DOHH2 (cell line): ENCODE data around the gene IQSEC3.

Source experiments
- H3F3A ChIP-seq: fragments of 200-600 bp; sonication (generic), shearing (Covaris generic); 2 replicates; pipeline ENCODE4 v1.6.0; 2016; ENCODE audit warnings: antibody characterized with exemption, mild to moderate bottlenecking; ENCODE audit not compliant: control insufficient read depth, insufficient read depth
- H3K27ac ChIP-seq: fragments of 200-600 bp; sonication (generic); 2 replicates; pipeline ENCODE4 v1.5.1; 2014; ENCODE audit warnings: low read depth, mild to moderate bottlenecking, low read length, moderate library complexity
- H3K27me3 ChIP-seq: fragments of 200-600 bp; sonication (generic); 2 replicates; pipeline ENCODE4 v1.6.1; 2014; ENCODE audit warnings: mild to moderate bottlenecking, low read length, mixed read lengths; ENCODE audit not compliant: control insufficient read depth
- H3K36me3 ChIP-seq: fragments of 200-600 bp; sonication (generic); 2 replicates; pipeline ENCODE4 v1.6.1; 2014; ENCODE audit warnings: mild to moderate bottlenecking, low read length, moderate library complexity, mixed read lengths; ENCODE audit not compliant: control insufficient read depth
- H3K4me1 ChIP-seq: fragments of 200-600 bp; sonication (generic); 2 replicates; pipeline ENCODE4 v1.6.1; 2014; ENCODE audit warnings: mild to moderate bottlenecking, low read length, mixed read lengths; ENCODE audit not compliant: control insufficient read depth
- H3K4me2 ChIP-seq: fragments of 200-600 bp; sonication (generic); 2 replicates; pipeline ENCODE4 v1.6.0; 2014; ENCODE audit warnings: mild to moderate bottlenecking, low read length, moderate library complexity
- H3K4me3 ChIP-seq: fragments of 200-600 bp; sonication (generic); 2 replicates; pipeline ENCODE4 v1.5.1; 2014; ENCODE audit warnings: mild to moderate bottlenecking, low read length, mixed read lengths
- H3K79me2 ChIP-seq: fragments of 200-600 bp; sonication (generic); 2 replicates; pipeline ENCODE4 v1.6.1; 2014; ENCODE audit warnings: mild to moderate bottlenecking, low read length, mixed read lengths; ENCODE audit not compliant: control insufficient read depth
- H3K9me2 ChIP-seq: fragments of 200-600 bp; sonication (generic); replicated peaks from 2 replicates; pipeline ENCODE4 v1.6.1; 2014; ENCODE audit warnings: mild to moderate bottlenecking, low read length, mixed read lengths; ENCODE audit not compliant: control insufficient read depth
- H3K9me3 ChIP-seq: fragments of 200-600 bp; sonication (generic); 2 replicates; pipeline ENCODE4 v1.6.1; 2014; ENCODE audit warnings: antibody characterized with exemption, low read length, mixed read lengths; ENCODE audit not compliant: control insufficient read depth, insufficient read depth
- H4K20me1 ChIP-seq: fragments of 200-600 bp; sonication (generic); 2 replicates; pipeline ENCODE4 v1.6.0; 2014; ENCODE audit warnings: low read depth, mild to moderate bottlenecking, antibody characterized with exemption, low read length, moderate library complexity; ENCODE audit not compliant: control insufficient read depth, insufficient read depth
- EZH2phosphoT487 ChIP-seq: fragments of 200-600 bp; sonication (generic); IDR thresholded peaks from 2 replicates; pipeline ENCODE4 v1.6.1; 2017; ENCODE audit warnings: borderline replicate concordance, mild to moderate bottlenecking, antibody characterized with exemption, low read length, moderate library complexity, mixed read lengths
- TF ChIP-seq, protein P1 (sequence below): fragments of 200-600 bp; sonication (generic); IDR thresholded peaks from one replicate; pipeline ENCODE4 v1.5.1; 2014; ENCODE audit warnings: antibody characterized with exemption, mild to moderate bottlenecking, low read depth, low read length; ENCODE audit not compliant: poor library complexity, severe bottlenecking

Gene IQSEC3

GRCh38 chr12:175759-176158 lies 109.2 kb downstream of the IQSEC3 start:
- no peak overlapping the region for H3K27ac ChIP-seq
- no peak for TF ChIP-seq EZH2phosphoT487

GRCh38 chr12:176321-177181 lies 110.0 kb downstream of the IQSEC3 start:
- Histone ChIP-seq H3K27ac (no peak overlapping the region), H3K79me2 (no peaks in the 10 kb centered on the region), H3K9me2 (no peaks in the 10 kb centered on the region), H3K4me3 (no peak overlapping the region), H3K36me3 (no peaks in the 10 kb centered on the region), H4K20me1 (no peaks in the 10 kb centered on the region), H3K4me1 (no peaks in the 10 kb centered on the region), H3F3A (no peaks in the 10 kb centered on the region), H3K9me3 (no peaks in the 10 kb centered on the region), H3K4me2 (no peak overlapping the region), H3K27me3 (no peaks in the 10 kb centered on the region)
- TF ChIP-seq, protein P1, sequence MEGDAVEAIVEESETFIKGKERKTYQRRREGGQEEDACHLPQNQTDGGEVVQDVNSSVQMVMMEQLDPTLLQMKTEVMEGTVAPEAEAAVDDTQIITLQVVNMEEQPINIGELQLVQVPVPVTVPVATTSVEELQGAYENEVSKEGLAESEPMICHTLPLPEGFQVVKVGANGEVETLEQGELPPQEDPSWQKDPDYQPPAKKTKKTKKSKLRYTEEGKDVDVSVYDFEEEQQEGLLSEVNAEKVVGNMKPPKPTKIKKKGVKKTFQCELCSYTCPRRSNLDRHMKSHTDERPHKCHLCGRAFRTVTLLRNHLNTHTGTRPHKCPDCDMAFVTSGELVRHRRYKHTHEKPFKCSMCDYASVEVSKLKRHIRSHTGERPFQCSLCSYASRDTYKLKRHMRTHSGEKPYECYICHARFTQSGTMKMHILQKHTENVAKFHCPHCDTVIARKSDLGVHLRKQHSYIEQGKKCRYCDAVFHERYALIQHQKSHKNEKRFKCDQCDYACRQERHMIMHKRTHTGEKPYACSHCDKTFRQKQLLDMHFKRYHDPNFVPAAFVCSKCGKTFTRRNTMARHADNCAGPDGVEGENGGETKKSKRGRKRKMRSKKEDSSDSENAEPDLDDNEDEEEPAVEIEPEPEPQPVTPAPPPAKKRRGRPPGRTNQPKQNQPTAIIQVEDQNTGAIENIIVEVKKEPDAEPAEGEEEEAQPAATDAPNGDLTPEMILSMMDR: no peak
- TF ChIP-seq EZH2phosphoT487: no peak

More at GRCh38 chr12:175759-176158, 109.2 kb downstream of the IQSEC3 start:
- H3K9me2 ChIP-seq: no peaks in the 10 kb centered on the region
- no peaks in the 10 kb centered on the region for H3F3A ChIP-seq
- no peaks in the 10 kb centered on the region for H3K27me3 ChIP-seq
- no peaks in the 10 kb centered on the region for H3K36me3 ChIP-seq
- no peak overlapping the region for H3K4me2 ChIP-seq
- H3K9me3 ChIP-seq: no peaks in the 10 kb centered on the region
- H3K4me3 ChIP-seq: no peak overlapping the region
- no peaks in the 10 kb centered on the region for H3K79me2 ChIP-seq
- H3K4me1 ChIP-seq: no peaks in the 10 kb centered on the region
- H4K20me1 ChIP-seq: no peaks in the 10 kb centered on the region

DNA sequence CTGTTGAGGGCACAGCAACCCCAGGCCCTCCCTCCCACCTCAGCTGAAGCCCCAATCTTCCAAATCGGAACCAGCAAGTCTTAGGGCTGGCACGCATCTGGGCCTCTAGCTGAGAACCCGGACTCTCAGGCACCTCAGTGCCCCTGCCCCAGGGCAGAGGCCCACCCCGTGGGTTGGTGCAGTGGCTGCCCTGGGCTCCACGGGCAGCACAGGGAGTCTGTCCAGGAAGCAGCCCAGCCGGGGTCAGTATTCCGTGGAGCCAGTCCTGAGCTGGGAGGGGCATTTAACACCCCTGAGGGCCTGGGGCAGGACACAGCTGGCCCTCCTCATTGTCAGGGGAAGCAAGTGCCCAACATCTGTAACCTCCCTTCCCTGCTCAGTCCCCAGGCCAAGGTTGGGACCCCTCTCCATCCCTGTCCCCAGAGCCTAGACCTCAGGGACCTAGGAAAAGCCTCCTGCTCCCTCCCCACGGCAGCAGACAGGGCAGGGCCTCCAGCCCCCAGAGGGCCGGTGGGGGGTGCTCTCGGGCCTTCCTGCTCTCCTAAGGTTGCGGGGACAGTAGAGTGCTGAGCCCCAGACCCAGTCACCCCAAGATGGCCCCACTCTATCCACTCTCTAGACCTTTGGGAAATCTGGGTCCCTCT lies 110.9 kb downstream of the IQSEC3 start:
- Histone ChIP-seq H3K36me3 (no peaks in the 10 kb centered on the region), H4K20me1 (no peaks in the 10 kb centered on the region), H3K27me3 (no peaks in the 10 kb centered on the region), H3K79me2 (no peaks in the 10 kb centered on the region), H3K9me2 (no peaks in the 10 kb centered on the region), H3K27ac (no peak overlapping the region), H3K4me3 (no peak overlapping the region), H3K4me1 (no peaks in the 10 kb centered on the region), H3F3A (no peaks in the 10 kb centered on the region), H3K9me3 (no peaks in the 10 kb centered on the region), H3K4me2 (no peak overlapping the region)
- TF ChIP-seq EZH2phosphoT487: no peak

GRCh38 chr12:177980-178828 lies 111.6 kb downstream of the IQSEC3 start:
- no peaks in the 10 kb centered on the region for H3K36me3 ChIP-seq
- H3K4me1 ChIP-seq: no peaks in the 10 kb centered on the region
- no peak overlapping the region for H3K4me3 ChIP-seq
- no peak overlapping the region for H3K27ac ChIP-seq
- H3K79me2 ChIP-seq: no peaks in the 10 kb centered on the region
- no peaks in the 10 kb centered on the region for H3K9me2 ChIP-seq
- no peaks in the 10 kb centered on the region for H3F3A ChIP-seq
- no peaks in the 10 kb centered on the region for H4K20me1 ChIP-seq
- TF ChIP-seq, protein P1: no peak
- TF ChIP-seq EZH2phosphoT487: no peak
- H3K9me3 ChIP-seq: no peaks in the 10 kb centered on the region
- H3K4me2 ChIP-seq: no peak overlapping the region
- H3K27me3 ChIP-seq: no peaks in the 10 kb centered on the region
